EH (cell line): ENCODE results near the gene BRSK2.

Experiments used
- DNase-seq: peaks from one replicate; pipeline ENCODE4 v3.0.0-alpha.2; 2015; ENCODE audit warnings: low read depth

The BRSK2 gene

DNA sequence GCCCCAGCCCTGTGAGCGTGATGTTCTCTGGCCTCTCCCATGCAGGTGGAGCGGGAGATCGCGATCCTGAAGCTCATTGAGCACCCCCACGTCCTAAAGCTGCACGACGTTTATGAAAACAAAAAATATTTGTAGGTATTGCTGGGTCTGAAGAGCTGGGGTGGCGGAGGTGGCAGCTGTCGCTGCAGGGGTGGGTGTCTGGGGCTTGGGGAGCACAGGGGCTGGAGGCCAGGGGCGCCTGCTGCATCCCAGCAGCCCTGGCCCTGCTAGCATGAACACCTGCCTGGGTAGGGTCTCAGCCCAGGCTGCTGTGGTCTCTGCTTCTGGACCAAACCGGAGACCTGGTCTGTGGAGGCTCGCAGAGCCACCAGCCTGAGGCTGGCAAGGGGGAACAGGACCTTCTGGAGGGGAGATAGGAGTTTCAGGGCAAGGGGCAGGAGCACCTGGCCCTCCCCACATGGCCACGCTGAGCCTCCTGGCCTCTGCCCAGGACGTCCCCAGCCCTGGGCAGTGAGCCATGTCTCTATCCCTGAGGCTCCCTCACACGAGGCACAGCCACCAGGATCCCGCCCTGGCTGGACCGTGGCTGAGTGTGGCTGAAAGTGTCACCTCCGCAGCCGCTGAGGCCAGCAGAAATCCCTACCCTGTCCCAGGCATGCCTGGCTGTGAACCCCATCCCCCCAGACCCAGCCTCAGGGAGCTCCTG lies 48.7 kb downstream of the BRSK2 start:
- no peak for DNase-seq

GRCh38 chr11:1438967-1439330 lies 49.2 kb downstream of the BRSK2 start:
- no peak for DNase-seq

GRCh38 chr11:1439341-1439740 lies 49.6 kb downstream of the BRSK2 start:
- no peak for DNase-seq

GRCh38 chr11:1440066-1440465 lies 50.3 kb downstream of the BRSK2 start:
- DNase-seq: no peak

DNA sequence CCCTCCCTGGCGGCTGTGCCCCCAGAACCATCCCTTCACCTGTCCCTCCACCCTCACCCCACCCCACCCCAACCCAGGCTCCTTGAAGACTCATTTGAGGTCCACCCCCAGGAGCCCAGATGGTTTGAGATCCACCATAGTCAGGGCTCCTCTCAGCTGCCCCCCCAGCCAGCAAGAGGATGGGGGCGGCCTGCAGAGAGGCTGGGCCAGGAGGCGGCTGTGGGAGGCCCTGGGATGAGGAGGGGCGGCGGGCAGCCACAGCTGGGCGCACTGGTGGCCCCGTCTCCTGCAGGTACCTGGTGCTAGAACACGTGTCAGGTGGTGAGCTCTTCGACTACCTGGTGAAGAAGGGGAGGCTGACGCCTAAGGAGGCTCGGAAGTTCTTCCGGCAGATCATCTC lies 50.8 kb downstream of the BRSK2 start:
- DNase-seq: no peak

DNA sequence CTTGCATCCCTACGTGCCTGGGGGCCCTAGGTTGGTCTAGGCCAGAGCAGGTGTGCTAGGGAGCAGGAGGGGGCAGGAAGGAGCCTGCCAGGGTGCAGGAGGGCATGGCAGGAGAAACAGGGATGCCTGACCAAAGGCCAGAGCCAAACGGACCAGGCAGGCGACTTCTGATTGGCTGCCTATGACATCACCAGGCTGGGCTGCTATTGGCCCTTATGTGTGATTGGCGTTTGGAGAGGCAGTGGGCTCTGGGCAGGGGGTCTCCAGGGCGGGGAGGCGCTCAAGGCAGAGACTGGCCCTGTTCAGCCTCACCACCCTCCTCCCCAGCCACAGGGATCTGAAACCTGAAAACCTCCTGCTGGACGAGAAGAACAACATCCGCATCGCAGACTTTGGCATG lies 52.4 kb downstream of the BRSK2 start:
- no peak for DNase-seq

DNA sequence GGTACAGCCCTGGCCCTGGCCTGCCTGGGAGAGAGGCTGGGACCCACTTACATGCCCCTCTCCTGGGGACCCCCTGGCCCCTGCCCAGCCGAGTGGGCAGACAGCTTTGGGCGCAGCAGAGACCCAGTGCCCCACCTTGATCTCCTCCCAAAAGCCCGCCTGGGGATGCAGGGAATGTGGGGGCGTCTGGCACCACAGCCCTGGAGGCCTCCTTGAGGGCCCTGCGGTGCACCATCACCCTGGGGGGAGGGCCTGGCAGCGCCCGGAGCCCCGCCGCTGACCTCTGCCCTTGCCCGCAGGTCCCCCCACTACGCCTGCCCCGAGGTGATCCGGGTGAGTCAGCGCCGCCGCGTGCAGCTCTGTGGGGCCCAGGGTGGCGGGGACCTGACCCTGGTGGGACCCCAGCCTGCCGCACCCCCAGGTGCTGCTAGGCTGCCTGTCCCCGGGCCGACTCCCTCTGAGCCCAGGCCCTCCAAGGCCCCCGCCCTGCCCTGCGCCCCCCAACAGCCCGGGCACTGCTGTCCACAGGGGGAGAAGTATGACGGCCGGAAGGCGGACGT lies 53.2 kb downstream of the BRSK2 start:
- no peak for DNase-seq

DNA sequence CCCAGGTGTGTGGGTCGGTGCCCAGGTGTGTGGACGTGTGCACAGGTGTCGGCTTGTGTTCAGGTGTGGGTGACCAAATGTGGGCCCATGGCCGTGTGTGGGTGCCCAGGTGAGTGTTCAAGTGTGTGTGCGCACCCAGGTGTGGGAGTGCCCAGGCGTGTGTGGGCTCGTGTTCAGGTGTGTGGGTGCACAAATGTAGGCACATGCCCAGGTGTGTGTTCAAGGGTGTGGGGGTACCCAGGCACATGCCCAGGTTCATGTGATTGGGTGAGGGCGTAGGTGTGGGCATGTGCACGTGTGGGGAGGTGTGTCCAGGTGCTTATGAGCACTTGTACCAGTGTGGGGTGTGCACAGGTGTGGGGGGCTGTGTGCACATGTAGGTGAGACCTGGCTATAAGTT lies 54.0 kb downstream of the BRSK2 start:
- no peak for DNase-seq

GRCh38 chr11:1444321-1444720 lies 54.6 kb downstream of the BRSK2 start:
- DNase-seq: no peak

- DNase-seq: no peak
Observed at GRCh38 chr11:1444823-1445422, 55.2 kb downstream of the BRSK2 start.

- no peak for DNase-seq
Observed at GRCh38 chr11:1445741-1446445, 56.2 kb downstream of the BRSK2 start.

GRCh38 chr11:1446623-1447022 lies 56.9 kb downstream of the BRSK2 start:
- DNase-seq: no peak

GRCh38 chr11:1447845-1448825 lies 58.4 kb downstream of the BRSK2 start:
- DNase-seq: no peak

DNA sequence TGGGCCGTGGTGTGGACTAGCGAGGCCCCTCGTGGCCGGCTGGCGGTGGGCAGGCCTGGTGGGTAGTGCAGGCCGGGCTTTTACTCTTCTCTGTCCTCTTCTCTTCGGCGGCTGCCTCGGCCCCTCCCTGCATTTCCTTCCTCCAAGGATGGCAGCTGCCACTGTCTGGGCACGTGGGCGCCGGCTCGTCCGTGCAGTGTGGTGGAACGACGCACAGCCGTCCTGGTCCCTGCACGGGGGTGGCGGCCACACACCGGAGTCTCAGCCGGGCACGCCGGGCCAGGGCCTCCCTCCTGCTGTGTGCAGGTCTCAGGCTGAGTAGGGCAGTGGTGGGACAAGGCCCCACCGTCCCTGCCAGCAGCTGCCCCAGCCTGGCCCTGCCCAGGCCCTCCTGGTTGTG lies 59.1 kb downstream of the BRSK2 start:
- DNase-seq: no peak

GRCh38 chr11:1449490-1450243 lies 59.9 kb downstream of the BRSK2 start:
- DNase-seq: no peak

DNA sequence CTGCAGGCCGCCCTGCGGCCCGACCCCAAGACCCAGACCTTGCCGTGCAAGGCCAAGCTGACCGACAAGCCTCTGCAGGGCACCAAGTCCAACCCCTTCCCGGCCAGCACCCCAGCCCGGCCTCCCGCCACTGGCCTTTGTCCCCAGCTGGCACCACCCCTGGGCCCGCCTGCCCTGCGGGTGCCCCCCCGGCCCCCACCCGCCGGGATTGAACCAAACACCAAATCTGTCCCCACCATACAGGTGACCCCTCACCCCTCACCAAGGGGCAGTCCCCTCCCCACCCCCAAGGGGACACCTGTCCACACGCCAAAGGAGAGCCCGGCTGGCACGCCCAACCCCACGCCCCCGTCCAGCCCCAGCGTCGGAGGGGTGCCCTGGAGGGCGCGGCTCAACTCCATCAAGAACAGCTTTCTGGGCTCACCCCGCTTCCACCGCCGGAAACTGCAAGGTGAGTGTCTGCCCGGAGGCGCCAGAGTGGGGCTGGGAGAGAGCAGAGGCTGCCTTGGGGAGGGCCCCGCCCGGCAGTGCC lies 60.7 kb downstream of the BRSK2 start:
- no peak for DNase-seq

GRCh38 chr11:1450949-1451710 lies 61.4 kb downstream of the BRSK2 start:
- DNase-seq: no peak

- no peak for DNase-seq
Observed at GRCh38 chr11:1451781-1452470, 62.2 kb downstream of the BRSK2 start.

GRCh38 chr11:1452744-1453143 lies 63.0 kb downstream of the BRSK2 start:
- no peak for DNase-seq

- peak; percentile 3 for DNase-seq
Observed at GRCh38 chr11:1453611-1454034, 63.9 kb downstream of the BRSK2 start.
